Measurements from ENCODE around the gene MORN1. TPM values are rescaled to one million over a fixed set of nuclear protein-coding genes. Genes with fewer than 3 reads are reported as not detected.

The MORN1 gene
- total and polyA plus RNA-seq, 9 donors, result 4.3 to 9.3 (median 7.5) TPM

- Histone ChIP-seq H3K4me3 (ENCODE audit: low read length) (no peak overlapping the region), H3K27ac (ENCODE audit: low read length) (peak overlapping the region; percentile 47), H3K27me3 (ENCODE audit: control insufficient read depth, insufficient read depth, low read length) (no peaks in the 10 kb centered on the region), H3K36me3 (ENCODE audit: control insufficient read depth, insufficient read depth, low read length) (peaks cover 14% of the 10 kb centered on the region), H3K4me1 (ENCODE audit: control insufficient read depth, insufficient read depth, low read length) (peaks cover 81% of the 10 kb centered on the region), H3K9me3 (replicated peaks; ENCODE audit: control insufficient read depth, low read depth, low read length) (no peaks in the 10 kb centered on the region)
- no peak for DNase-seq
- WGBS (ENCODE audit: insufficient coverage), result 96% methylated on average over 3 of the region's 5 CpGs
Measured at GRCh38 chr1:2294725-2295078, 96.7 kb downstream of the MORN1 start.

GRCh38 chr1:2294033-2294724 lies 97.2 kb downstream of the MORN1 start:
- no peaks in the 10 kb centered on the region for H3K9me3 ChIP-seq (replicated peaks; ENCODE audit: control insufficient read depth, low read depth, low read length)
- H3K4me3 ChIP-seq (ENCODE audit: low read length), result no peak overlapping the region
- WGBS (ENCODE audit: insufficient coverage), result 45% methylated on average over 21 of the region's 23 CpGs
- H3K27ac ChIP-seq (ENCODE audit: low read length), result peak overlapping the region; percentile 47
- H3K4me1 ChIP-seq (ENCODE audit: control insufficient read depth, insufficient read depth, low read length), result peaks cover 81% of the 10 kb centered on the region
- H3K36me3 ChIP-seq (ENCODE audit: control insufficient read depth, insufficient read depth, low read length), result peaks cover 14% of the 10 kb centered on the region
- no peak for DNase-seq
- no peaks in the 10 kb centered on the region for H3K27me3 ChIP-seq (ENCODE audit: control insufficient read depth, insufficient read depth, low read length)

GRCh38 chr1:2292725-2293450 lies 98.5 kb downstream of the MORN1 start:
- no peaks in the 10 kb centered on the region for H3K27me3 ChIP-seq (ENCODE audit: control insufficient read depth, insufficient read depth, low read length)

GRCh38 chr1:2291577-2291976 lies 99.8 kb downstream of the MORN1 start:
- whole genome bisulfite sequencing (ENCODE audit: insufficient coverage), result 76% methylated on average over 3 of the region's 5 CpGs
- no peak overlapping the region for H3K4me3 ChIP-seq (ENCODE audit: low read length)
- H3K4me1 ChIP-seq (ENCODE audit: control insufficient read depth, insufficient read depth, low read length), result peaks cover 70% of the 10 kb centered on the region

More at GRCh38 chr1:2292725-2293450, 98.5 kb downstream of the MORN1 start:
- Histone ChIP-seq H3K9me3 (replicated peaks; ENCODE audit: control insufficient read depth, low read depth, low read length) (no peaks in the 10 kb centered on the region), H3K36me3 (ENCODE audit: control insufficient read depth, insufficient read depth, low read length) (peaks cover 14% of the 10 kb centered on the region), H3K27ac (ENCODE audit: low read length) (no peak overlapping the region), H3K4me1 (ENCODE audit: control insufficient read depth, insufficient read depth, low read length) (peaks cover 78% of the 10 kb centered on the region), H3K4me3 (ENCODE audit: low read length) (no peak overlapping the region)
- 88% methylated on average over 22 of the region's 30 CpGs for WGBS (ENCODE audit: insufficient coverage)
- no peak for DNase-seq

GRCh38 chr1:2290595-2291510 lies 100.5 kb downstream of the MORN1 start:
- Histone ChIP-seq H3K4me1 (ENCODE audit: control insufficient read depth, insufficient read depth, low read length) (peaks cover 66% of the 10 kb centered on the region), H3K9me3 (replicated peaks; ENCODE audit: control insufficient read depth, low read depth, low read length) (no peaks in the 10 kb centered on the region), H3K27me3 (ENCODE audit: control insufficient read depth, insufficient read depth, low read length) (no peaks in the 10 kb centered on the region), H3K4me3 (ENCODE audit: low read length) (peak overlapping the region; percentile 8), H3K27ac (ENCODE audit: low read length) (peak overlapping the region; percentile 92), H3K36me3 (ENCODE audit: control insufficient read depth, insufficient read depth, low read length) (peaks cover 8% of the 10 kb centered on the region)
- whole genome bisulfite sequencing (ENCODE audit: insufficient coverage), result 10% methylated on average over 35 of the region's 41 CpGs
- peak; percentile 92 for DNase-seq

More at GRCh38 chr1:2291577-2291976, 99.8 kb downstream of the MORN1 start:
- DNase-seq, result no peak
- Histone ChIP-seq H3K36me3 (ENCODE audit: control insufficient read depth, insufficient read depth, low read length) (peaks cover 8% of the 10 kb centered on the region), H3K27ac (ENCODE audit: low read length) (no peak overlapping the region), H3K27me3 (ENCODE audit: control insufficient read depth, insufficient read depth, low read length) (no peaks in the 10 kb centered on the region), H3K9me3 (replicated peaks; ENCODE audit: control insufficient read depth, low read depth, low read length) (no peaks in the 10 kb centered on the region)

- WGBS (ENCODE audit: insufficient coverage), result 30% methylated on average over 5 of the region's 7 CpGs
- Histone ChIP-seq H3K36me3 (ENCODE audit: control insufficient read depth, insufficient read depth, low read length) (peaks cover 8% of the 10 kb centered on the region), H3K4me1 (ENCODE audit: control insufficient read depth, insufficient read depth, low read length) (peaks cover 64% of the 10 kb centered on the region), H3K9me3 (replicated peaks; ENCODE audit: control insufficient read depth, low read depth, low read length) (no peaks in the 10 kb centered on the region), H3K27ac (ENCODE audit: low read length) (peak overlapping the region; percentile 92), H3K4me3 (ENCODE audit: low read length) (no peak overlapping the region), H3K27me3 (ENCODE audit: control insufficient read depth, insufficient read depth, low read length) (no peaks in the 10 kb centered on the region)
- no peak for DNase-seq
Measured at GRCh38 chr1:2290171-2290578, 101.2 kb downstream of the MORN1 start.

- Histone ChIP-seq H3K27me3 (ENCODE audit: control insufficient read depth, insufficient read depth, low read length) (no peaks in the 10 kb centered on the region), H3K4me3 (ENCODE audit: low read length) (no peak overlapping the region), H3K9me3 (replicated peaks; ENCODE audit: control insufficient read depth, low read depth, low read length) (no peaks in the 10 kb centered on the region), H3K27ac (ENCODE audit: low read length) (peak overlapping the region; percentile 92), H3K36me3 (ENCODE audit: control insufficient read depth, insufficient read depth, low read length) (peaks cover 8% of the 10 kb centered on the region), H3K4me1 (ENCODE audit: control insufficient read depth, insufficient read depth, low read length) (peaks cover 66% of the 10 kb centered on the region)
- 33% methylated on average over 7 of the region's 9 CpGs for WGBS (ENCODE audit: insufficient coverage)
- DNase-seq, result no peak
Measured at GRCh38 chr1:2289607-2290006, 101.7 kb downstream of the MORN1 start.

GRCh38 chr1:2288816-2289536 lies 102.4 kb downstream of the MORN1 start:
- H3K27ac ChIP-seq (ENCODE audit: low read length), result peak overlapping the region; percentile 0
- WGBS (ENCODE audit: insufficient coverage), result 75% methylated on average over 13 of the region's 20 CpGs

GRCh38 chr1:2288311-2288710 lies 103.0 kb downstream of the MORN1 start:
- DNase-seq, result no peak
- 79% methylated on average over 10 of the region's 10 CpGs for WGBS (ENCODE audit: insufficient coverage)
- Histone ChIP-seq H3K4me3 (ENCODE audit: low read length) (no peak overlapping the region), H3K4me1 (ENCODE audit: control insufficient read depth, insufficient read depth, low read length) (peaks cover 66% of the 10 kb centered on the region), H3K9me3 (replicated peaks; ENCODE audit: control insufficient read depth, low read depth, low read length) (no peaks in the 10 kb centered on the region), H3K36me3 (ENCODE audit: control insufficient read depth, insufficient read depth, low read length) (peaks cover 8% of the 10 kb centered on the region), H3K27me3 (ENCODE audit: control insufficient read depth, insufficient read depth, low read length) (no peaks in the 10 kb centered on the region), H3K27ac (ENCODE audit: low read length) (no peak overlapping the region)

More at GRCh38 chr1:2288816-2289536, 102.4 kb downstream of the MORN1 start:
- no peak overlapping the region for H3K4me3 ChIP-seq (ENCODE audit: low read length)
- DNase-seq, result no peak
- H3K4me1 ChIP-seq (ENCODE audit: control insufficient read depth, insufficient read depth, low read length), result peaks cover 66% of the 10 kb centered on the region
- H3K36me3 ChIP-seq (ENCODE audit: control insufficient read depth, insufficient read depth, low read length), result peaks cover 8% of the 10 kb centered on the region
- no peaks in the 10 kb centered on the region for H3K9me3 ChIP-seq (replicated peaks; ENCODE audit: control insufficient read depth, low read depth, low read length)
- H3K27me3 ChIP-seq (ENCODE audit: control insufficient read depth, insufficient read depth, low read length), result no peaks in the 10 kb centered on the region
